Stomach (tissue), 8 donors: ENCODE results near the gene SPANXN5. TPM values are rescaled to one million over a fixed set of nuclear protein-coding genes. Genes with fewer than 3 reads are reported as not detected.

ENCODE experiments used
- polyA plus RNA-seq, 3 donors: library from polyadenylated mRNA; stranded (reverse); fragments of 200-250 nt; gene quantifications; one replicate each; pipeline ENCODE4 v1.2.3, GENCODE V29; 2013
- small RNA-seq, 4 donors: library from RNA; depleted of rRNA; stranded (forward); fragments of <200 nt; gene quantifications; one replicate each; pipeline ENCODE3, GENCODE V24; 2016
- total RNA-seq, 5 donors: library from RNA; depleted of rRNA; stranded (reverse); fragments of >200 nt; gene quantifications; one replicate each; pipeline versions ENCODE4 v1.1.0 to v1.2.3, GENCODE V29; 2014 to 2016
- donor health status: healthy with polysubstance abuse.
- donor health status: Bipolar disorder and iron deficiency.
- donor health status: healthy.

Gene SPANXN5
- total and polyA plus RNA-seq, 8 donors = not detected

Small RNA genes within 50 kb of the gene (small RNA-seq; reads per million reads assigned to genes)
- gene AC244505.6 (0 reads per million in 4 donors), gene AC244505.7 (0 reads per million in 4 donors)

Other genes with a start within 250 kb of the SPANXN5 start
- gene SSX7, start 142.5 kb downstream of the SPANXN5 start, total RNA-seq = not detected
- not detected for gene SSX7, start 142.5 kb downstream of the SPANXN5 start, polyA plus RNA-seq
- gene SSX2, start 90.2 kb downstream of the SPANXN5 start, total RNA-seq = not detected
- gene SSX2, start 90.2 kb downstream of the SPANXN5 start, polyA plus RNA-seq = not detected
- not detected for gene SSX2B, start 46.2 kb downstream of the SPANXN5 start, total RNA-seq
- gene SSX2B, start 46.2 kb downstream of the SPANXN5 start, polyA plus RNA-seq = not detected
- not detected for gene XAGE5, start 13.9 kb upstream of the SPANXN5 start, total RNA-seq
- gene XAGE5, start 13.9 kb upstream of the SPANXN5 start, polyA plus RNA-seq = not detected
- gene XAGE3, start 70.7 kb upstream of the SPANXN5 start, total RNA-seq = not detected
- gene XAGE3, start 70.7 kb upstream of the SPANXN5 start, polyA plus RNA-seq = not detected
- 10 to 100 TPM; 11.7 to 28.6 (median 19.4) TPM for gene FAM156B, start 99.9 kb upstream of the SPANXN5 start, total RNA-seq
- gene FAM156B, start 99.9 kb upstream of the SPANXN5 start, polyA plus RNA-seq = 10 to 100 TPM in 2 of 3 donors, 1 to 10 TPM in 1; 6.0 to 39.5 (median 19.1) TPM
- gene FAM156A, start 161.1 kb upstream of the SPANXN5 start, total RNA-seq = 100 to 1,000 TPM in 1 of 5 donors, 10 to 100 TPM in 4; 19.3 to 196 (median 21.1) TPM
- 10 to 100 TPM in 1 of 3 donors, 1 to 10 TPM in 2; 4.5 to 13.5 (median 5.8) TPM for gene FAM156A, start 161.1 kb upstream of the SPANXN5 start, polyA plus RNA-seq